Body of pancreas (tissue), 4 donors: ENCODE results near the gene PPP5C.

Experiments
- CTCF ChIP-seq, 7 experiments: fragments of 450-650 bp in 4 of 7; fragments of 200-600 bp in 3 of 7; sonication (generic) in 3 of 7; IDR thresholded peaks; one replicate each; pipeline ENCODE4 v1.5.1; 2016 to 2019; ENCODE audit warnings: antibody characterized with exemption in 7 of 7
- POLR2A ChIP-seq, 3 donors: fragments of 450-650 bp; IDR thresholded peaks; one replicate each; pipeline ENCODE4 v1.6.1; 2016; ENCODE audit warnings: antibody characterized with exemption in 3 of 3, mild to moderate bottlenecking in 2 of 3

DNA sequence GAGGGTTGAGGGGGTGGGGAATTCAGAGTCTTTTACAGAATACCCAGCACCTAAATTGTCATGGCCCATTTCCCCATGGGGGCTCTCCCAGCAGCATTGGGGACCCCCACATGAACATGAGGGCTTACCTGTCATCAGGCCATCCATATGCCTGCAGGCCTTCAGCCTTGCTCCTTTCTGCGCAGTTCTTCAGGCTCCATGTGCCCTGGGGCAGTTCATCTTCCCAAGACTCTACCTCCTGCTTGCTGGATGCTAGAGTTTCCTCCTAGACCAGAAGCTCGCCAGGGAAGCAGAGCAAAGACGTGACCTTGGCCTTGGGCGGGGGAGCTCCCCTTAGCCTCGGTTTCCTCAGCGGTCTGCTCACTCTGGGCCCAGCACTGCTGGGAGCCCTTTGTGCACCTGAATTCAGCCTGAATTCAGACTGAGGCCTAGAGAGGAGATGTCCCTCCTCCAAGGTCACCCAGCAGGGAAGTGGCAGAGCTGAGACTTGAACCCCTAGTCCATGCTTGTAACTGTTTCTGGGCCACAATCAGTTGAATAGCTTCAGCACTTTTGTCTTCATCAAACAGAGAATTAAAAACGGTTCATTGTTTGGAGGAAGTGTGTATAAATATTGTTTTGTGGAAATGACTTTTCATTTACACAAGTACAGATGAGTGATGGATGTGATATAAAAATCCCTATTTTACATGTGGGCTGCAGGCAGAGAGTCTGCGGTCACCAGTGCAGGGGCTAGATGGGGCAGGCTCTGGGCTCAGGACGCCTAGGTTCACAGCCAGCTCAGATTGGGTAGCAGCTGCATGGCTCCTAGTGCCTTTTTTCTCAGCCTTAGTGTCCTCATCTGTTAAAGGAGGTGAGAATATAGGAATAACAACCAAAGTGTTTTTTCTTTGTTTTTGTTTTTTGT is 9.5 kb downstream of the PPP5C start:
- no peak for TF ChIP-seq CTCF (IDR thresholded peaks at IDR 0.05)
- TF ChIP-seq POLR2A (IDR thresholded peaks at IDR 0.05), result no peak
